HG03045 (cell line): ENCODE measurements around the gene TMEM86A.

Experiments used
- ATAC-seq: cut with Tn5 transposase; IDR thresholded peaks from one replicate; pipeline ENCODE4 v1.9.1; 2021; ENCODE audit warnings: mild to moderate bottlenecking, moderate library complexity; ENCODE audit not compliant: unreplicated experiment

TMEM86A gene

GRCh38 chr11:18699848-18700261, 1.3 kb downstream of the TMEM86A start:
- ATAC-seq = no peak

- ATAC-seq = no peak
Measured at GRCh38 chr11:18700375-18700774, 1.8 kb downstream of the TMEM86A start.

GRCh38 chr11:18700872-18701271, 2.3 kb downstream of the TMEM86A start:
- ATAC-seq = no peak

GRCh38 chr11:18701614-18702216, 3.1 kb downstream of the TMEM86A start:
- no peak for ATAC-seq

GRCh38 chr11:18703001-18703763, 4.6 kb downstream of the TMEM86A start:
- no peak for ATAC-seq

GRCh38 chr11:18704045-18704645, 5.6 kb downstream of the TMEM86A start:
- ATAC-seq = no peak

GRCh38 chr11:18704698-18705097, 6.1 kb downstream of the TMEM86A start:
- ATAC-seq = no peak

GRCh38 chr11:18705651-18706281, 7.2 kb downstream of the TMEM86A start:
- no peak for ATAC-seq

- ATAC-seq = no peak
Measured at GRCh38 chr11:18706330-18707243, 8.0 kb downstream of the TMEM86A start.

GRCh38 chr11:18707811-18708340, 9.3 kb downstream of the TMEM86A start:
- ATAC-seq = no peak

- ATAC-seq = no peak
Measured at GRCh38 chr11:18709414-18709813, 10.8 kb downstream of the TMEM86A start.

- no peak for ATAC-seq
Measured at GRCh38 chr11:18710545-18710944, 12.0 kb downstream of the TMEM86A start.

GRCh38 chr11:18713646-18714442, 15.3 kb downstream of the TMEM86A start:
- no peak for ATAC-seq

- ATAC-seq = no peak
Measured at GRCh38 chr11:18714443-18714780, 15.8 kb downstream of the TMEM86A start.

GRCh38 chr11:18715476-18715875, 16.9 kb downstream of the TMEM86A start:
- no peak for ATAC-seq

- ATAC-seq = no peak
Measured at GRCh38 chr11:18720091-18720807, 21.7 kb downstream of the TMEM86A start.

GRCh38 chr11:18720808-18721560, 22.4 kb downstream of the TMEM86A start:
- peak; percentile 63 for ATAC-seq

- peak; percentile 63 for ATAC-seq
Measured at GRCh38 chr11:18721561-18722292, 23.1 kb downstream of the TMEM86A start.
